Gastroesophageal sphincter (tissue), 4 donors: ENCODE data around the gene FOXL3. TPM values are rescaled to one million over a fixed set of nuclear protein-coding genes. Genes with fewer than 3 reads are reported as not detected.

Experiments
- ATAC-seq: fragments of 150-250 bp; one replicate; pipeline ENCODE4 v1.9.1; 2016; ENCODE audit warnings: mild to moderate bottlenecking, moderate library complexity
- H3K27ac ChIP-seq, 4 donors: fragments of 200-600 bp; sonication (generic) in 3 of 4; 1 replicate in 3 of 4; 2 replicates in 1 of 4; pipeline ENCODE4 v1.5.1; 2016 to 2019
- H3K27me3 ChIP-seq: fragments of 200-600 bp; sonication (generic); one replicate; pipeline ENCODE4 v1.5.1; 2019
- H3K36me3 ChIP-seq, 2 donors: fragments of 200-600 bp; sonication (generic); one replicate each; pipeline ENCODE4 v1.5.1; 2019; ENCODE audit warnings: control low read depth in 1 of 2
- H3K4me1 ChIP-seq, 3 donors: fragments of 200-600 bp; sonication (generic); 1 replicate in 2 of 3; 2 replicates in 1 of 3; pipeline ENCODE4 v1.5.1; 2016 to 2019; ENCODE audit warnings: control low read depth in 2 of 3
- H3K4me3 ChIP-seq, 2 donors: fragments of 200-600 bp; sonication (generic); one replicate each; pipeline ENCODE4 v1.5.1; 2019; ENCODE audit warnings: mild to moderate bottlenecking in 1 of 2, moderate library complexity in 1 of 2
- H3K9me3 ChIP-seq, 3 donors: fragments of 200-600 bp; sonication (generic); one replicate each; pipeline ENCODE4 v1.5.1; 2017 to 2019; ENCODE audit warnings: control low read depth in 2 of 3
- CTCF ChIP-seq, 4 experiments: fragments of 200-600 bp in 2 of 4; fragments of 450-650 bp in 2 of 4; sonication (generic) in 1 of 4; IDR thresholded peaks; one replicate each; pipeline ENCODE4 v1.5.1; 2017 to 2019; ENCODE audit warnings: antibody characterized with exemption in 4 of 4, mild to moderate bottlenecking in 2 of 4, moderate library complexity in 2 of 4
- EP300 ChIP-seq: sonication (generic); formaldehyde crosslinking; IDR thresholded peaks from one replicate; pipeline ENCODE4 v1.6.1; 2017; ENCODE audit warnings: antibody characterized with exemption, mild to moderate bottlenecking
- POLR2A ChIP-seq, 2 donors: fragments of 450-650 bp; IDR thresholded peaks; one replicate each; pipeline ENCODE4 v1.6.1; 2017; ENCODE audit warnings: antibody characterized with exemption in 2 of 2, mild to moderate bottlenecking in 2 of 2, moderate library complexity in 1 of 2
- POLR2AphosphoS5 ChIP-seq: sonication (generic); formaldehyde crosslinking; IDR thresholded peaks from one replicate; pipeline ENCODE4 v1.6.1; 2017; ENCODE audit warnings: antibody characterized with exemption
- WGBS, 2 donors: methylation state at CpG; one replicate each; pipeline ENCODE4 v1.1.5; 2018; ENCODE audit warnings: low coverage in 1 of 2; 5-methylcytosine and 5-hydroxymethylcytosine counted together
- total RNA-seq, 4 donors: library from RNA; depleted of rRNA; stranded (reverse); fragments of >200 nt; gene quantifications; one replicate each; pipeline ENCODE4 v1.1.0, GENCODE V29; 2016

Gene FOXL3
- total RNA-seq, 4 donors from 2014 or later: not detected

- ATAC-seq: no peak
- no peak for TF ChIP-seq CTCF (IDR thresholded peaks at IDR 0.05)
- TF ChIP-seq POLR2A (IDR thresholded peaks at IDR 0.05): no peak
- TF ChIP-seq EP300: no peak
- no peak for TF ChIP-seq POLR2AphosphoS5
- H3K4me3 ChIP-seq: no peak overlapping the region
- WGBS, 2 donors: 90% methylated on average over 3 of the region's 16 CpGs; no CpG with 5 or more reads in 1 of the 2 donors
- H3K36me3 ChIP-seq: no peaks in the 10 kb centered on the region
- no peaks in the 10 kb centered on the region for H3K9me3 ChIP-seq
- H3K4me1 ChIP-seq: peaks cover 0 to 15% (median 4%) of the 10 kb centered on the region in 3 donors
- no peak overlapping the region for H3K27ac ChIP-seq
- peaks cover 71% of the 10 kb centered on the region for H3K27me3 ChIP-seq
Measured at GRCh38 chr7:285731-286130, 4.2 kb upstream of the FOXL3 start.

- ATAC-seq: no peak
- peaks cover 0 to 20% (median 4%) of the 10 kb centered on the region in 3 donors for H3K4me1 ChIP-seq
- 84 to 100% methylated on average over 4 of the region's 18 CpGs for WGBS, 2 donors
- no peaks in the 10 kb centered on the region for H3K36me3 ChIP-seq
- no peak overlapping the region for H3K27ac ChIP-seq
- peaks cover 71% of the 10 kb centered on the region for H3K27me3 ChIP-seq
- no peak for TF ChIP-seq EP300
- no peak for TF ChIP-seq POLR2A (IDR thresholded peaks at IDR 0.05)
- no peak for TF ChIP-seq POLR2AphosphoS5
- no peak for TF ChIP-seq CTCF (IDR thresholded peaks at IDR 0.05)
- H3K4me3 ChIP-seq: no peak overlapping the region
- H3K9me3 ChIP-seq: no peaks in the 10 kb centered on the region
Measured at GRCh38 chr7:286266-286665, 3.7 kb upstream of the FOXL3 start.

- no peak overlapping the region for H3K4me3 ChIP-seq
- H3K4me1 ChIP-seq: peaks cover 0 to 22% (median 4%) of the 10 kb centered on the region in 3 donors
- no peak for ATAC-seq
- H3K36me3 ChIP-seq: no peaks in the 10 kb centered on the region
- H3K27ac ChIP-seq: no peak overlapping the region
- 60 to 77% methylated on average over 9 of the region's 14 CpGs for WGBS, 2 donors
- H3K27me3 ChIP-seq: peaks cover 80% of the 10 kb centered on the region
- H3K9me3 ChIP-seq: no peaks in the 10 kb centered on the region
- no peak for TF ChIP-seq CTCF (IDR thresholded peaks at IDR 0.05)
Measured at GRCh38 chr7:288671-289101, 1.3 kb upstream of the FOXL3 start.

GRCh38 chr7:289209-289755 is 688 bp upstream of the FOXL3 start:
- 7 to 38% methylated on average over 3 to 11 of the region's 46 CpGs for WGBS, 2 donors
- Histone ChIP-seq H3K27me3 (peaks cover 86% of the 10 kb centered on the region), H3K4me3 (no peak overlapping the region)

More at GRCh38 chr7:289209-289755, 688 bp upstream of the FOXL3 start:
- no peak for ATAC-seq
- H3K4me1 ChIP-seq: peaks cover 0 to 22% (median 4%) of the 10 kb centered on the region in 3 donors
- H3K36me3 ChIP-seq: no peaks in the 10 kb centered on the region
- no peaks in the 10 kb centered on the region for H3K9me3 ChIP-seq
- no peak for TF ChIP-seq POLR2A (IDR thresholded peaks at IDR 0.05)
- TF ChIP-seq POLR2AphosphoS5: no peak
- no peak for TF ChIP-seq EP300
- no peak for TF ChIP-seq CTCF (IDR thresholded peaks at IDR 0.05)
- H3K27ac ChIP-seq: no peak overlapping the region
